Activated T-helper 1 cell treated with anti-CD3 and anti-CD28 coated beads, Interleukin-2, amount 50 U/mL, for 16 hours (primary cell): ENCODE measurements around the gene DSCAML1.

Experiments used
- DNase-seq, 2 donors: peaks; one replicate each; pipeline ENCODE4 v3.0.0-alpha.2; 2020; ENCODE audit warnings: low read depth in 1 of 2, low spot score in 1 of 2

The DSCAML1 gene

GRCh38 chr11:117701781-117702180 is 95.2 kb downstream of the DSCAML1 start:
- no peak for DNase-seq

DNA sequence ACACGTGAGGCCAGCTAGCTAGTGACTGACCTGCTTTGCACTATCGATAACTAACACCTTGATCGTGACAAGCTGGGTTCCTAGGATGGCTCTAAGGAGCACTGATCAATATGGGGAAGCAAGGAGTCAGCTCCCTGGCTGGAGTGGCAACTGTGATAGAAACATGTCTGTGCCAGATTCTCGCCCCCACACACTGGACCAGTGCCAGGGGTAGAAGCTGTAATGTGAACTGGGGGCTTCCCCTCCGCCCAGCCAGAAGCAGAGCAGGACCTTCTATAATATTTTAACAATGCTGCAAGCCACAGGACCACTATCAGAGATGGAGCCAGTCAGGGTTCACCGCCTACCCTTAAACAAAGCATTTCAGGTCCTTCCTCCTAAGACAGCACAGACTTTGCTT is 96.5 kb downstream of the DSCAML1 start:
- DNase-seq, result no peak

GRCh38 chr11:117697319-117697718 is 99.7 kb downstream of the DSCAML1 start:
- no peak for DNase-seq

GRCh38 chr11:117696540-117696939 is 100.5 kb downstream of the DSCAML1 start:
- no peak for DNase-seq

DNA sequence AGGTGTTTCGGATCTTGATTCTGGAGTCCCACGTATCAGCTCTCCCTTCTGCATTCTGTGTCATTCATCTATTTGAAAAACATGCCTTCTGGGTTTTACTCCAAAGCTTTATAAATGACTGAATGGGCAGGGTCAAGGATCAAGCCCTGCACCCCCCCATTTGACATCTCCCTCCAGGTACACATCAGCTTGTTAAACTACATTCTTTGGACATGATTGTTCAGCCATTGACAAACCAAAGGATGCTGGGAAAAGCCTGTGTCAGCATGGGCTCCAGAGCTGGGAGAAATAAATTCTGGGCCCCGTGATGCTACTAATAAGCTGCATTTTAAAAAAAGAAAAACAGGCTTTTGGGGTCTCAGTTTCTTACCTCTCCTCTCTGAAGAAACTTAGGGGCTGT is 103.7 kb downstream of the DSCAML1 start:
- DNase-seq, result no peak

DNA sequence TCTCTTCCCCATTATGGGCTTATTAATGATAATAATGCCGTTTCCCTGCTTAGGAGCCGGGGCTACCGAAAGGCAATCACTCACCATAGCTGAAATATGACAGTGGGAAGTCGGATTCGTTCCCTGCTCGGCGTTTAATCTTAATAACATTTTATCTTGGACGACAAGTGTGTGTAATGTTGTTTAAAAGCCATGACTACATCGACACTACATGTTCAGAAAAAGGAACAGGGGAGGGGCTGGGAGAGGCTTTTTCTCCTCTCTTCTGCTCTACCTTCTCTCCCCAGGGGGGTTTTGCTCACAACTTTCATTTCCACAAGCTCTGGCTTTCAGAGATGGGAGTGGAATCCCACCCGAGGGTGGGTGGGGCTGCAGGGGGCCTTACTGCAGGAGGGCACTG is 105.5 kb downstream of the DSCAML1 start:
- no peak for DNase-seq

DNA sequence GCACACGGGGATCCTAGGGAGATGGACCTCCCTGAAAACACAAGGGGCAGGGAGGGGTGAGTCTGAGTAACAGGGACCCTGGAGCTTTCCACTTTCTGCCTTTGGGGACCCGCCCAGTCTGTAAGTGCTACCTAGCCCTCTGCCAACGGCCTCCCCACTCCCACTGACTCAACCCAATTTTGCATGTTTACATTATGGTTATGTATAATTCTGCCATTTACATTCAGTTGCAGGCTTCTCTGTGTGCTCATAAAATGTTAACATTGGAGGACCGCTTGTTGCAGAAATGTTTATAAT is 105.8 kb downstream of the DSCAML1 start:
- DNase-seq, result no peak

DNA sequence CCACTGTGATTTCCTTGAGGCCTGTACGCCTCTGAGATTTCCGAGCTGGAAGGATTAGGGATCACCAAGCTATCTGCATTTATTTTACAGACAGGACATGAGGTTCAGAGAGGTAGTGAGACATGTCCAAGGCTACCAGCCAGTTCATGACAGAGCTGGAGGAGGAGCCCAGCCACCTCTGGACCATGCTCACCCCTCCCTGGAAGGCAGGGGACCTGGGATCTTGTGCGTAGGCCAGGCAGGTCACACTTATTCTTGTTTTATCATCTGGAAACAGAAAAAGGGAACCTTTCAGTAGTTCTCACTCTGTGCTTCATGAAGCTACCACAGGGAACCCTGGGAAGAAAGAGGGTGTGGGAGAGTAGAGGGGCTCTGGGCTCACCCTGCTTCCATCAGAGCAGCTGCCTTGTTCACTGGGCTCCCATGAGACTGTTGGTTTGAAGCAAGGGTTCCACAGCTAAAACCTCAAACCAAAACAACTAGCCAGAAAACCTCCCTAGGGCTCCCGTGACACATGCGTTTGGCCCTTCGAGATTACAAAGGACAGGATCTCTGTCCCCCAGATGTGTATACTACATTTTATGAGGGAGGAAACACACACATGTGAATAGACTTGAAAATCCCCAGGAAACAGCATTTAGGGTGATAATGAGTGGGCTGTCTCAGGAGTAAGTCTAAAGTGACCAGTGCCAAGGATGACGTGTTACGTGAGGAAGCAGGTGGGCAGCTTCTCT is 106.4 kb downstream of the DSCAML1 start:
- no peak for DNase-seq

DNA sequence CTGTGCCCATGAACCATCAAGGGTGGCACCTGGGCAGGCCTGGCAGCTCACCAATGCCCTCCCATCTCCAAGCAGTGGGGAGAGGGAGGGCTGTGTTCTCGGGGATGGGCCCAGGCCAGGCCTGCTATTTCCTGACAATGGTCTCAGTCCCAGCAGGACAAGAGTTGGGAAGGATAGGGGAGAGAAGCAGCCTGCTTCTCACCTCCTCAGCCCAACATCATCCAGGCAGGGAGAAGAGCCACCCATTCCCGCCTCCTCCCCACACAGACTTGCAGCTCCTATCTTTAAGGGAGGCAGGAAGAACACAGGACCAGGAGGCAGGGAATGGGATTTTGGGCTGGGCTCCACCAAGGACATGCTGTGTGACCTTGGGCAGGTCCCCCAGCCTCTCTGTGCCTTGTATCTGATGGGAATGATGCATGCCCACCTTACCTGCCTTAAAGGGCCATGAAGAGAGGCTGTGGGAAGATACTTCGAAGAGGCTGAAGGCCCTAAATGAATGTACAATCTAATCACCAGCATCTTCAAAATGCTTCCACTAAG is 108.7 kb downstream of the DSCAML1 start:
- DNase-seq, result no peak

DNA sequence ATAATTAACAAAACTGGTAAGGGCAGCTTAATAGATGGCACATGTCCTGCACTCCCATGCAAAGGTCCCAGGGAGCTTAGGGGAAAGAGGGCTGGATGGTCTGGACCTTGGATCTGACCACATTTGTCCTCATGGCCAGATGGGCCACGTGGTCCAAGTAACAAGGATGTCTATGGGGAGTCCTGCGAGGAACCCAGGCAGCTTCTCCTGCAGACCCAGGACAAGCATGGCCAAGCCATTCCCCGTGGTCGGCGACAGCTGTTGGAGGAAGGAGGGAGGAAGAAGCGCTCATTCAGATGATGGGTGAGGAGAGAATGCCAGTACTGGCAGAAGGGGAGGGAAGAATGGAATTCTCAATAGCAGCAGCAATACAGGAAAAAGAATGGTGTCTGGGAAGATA is 109.2 kb downstream of the DSCAML1 start:
- DNase-seq, result no peak

- DNase-seq, result no peak
Observed at GRCh38 chr11:117686711-117687110, 110.3 kb downstream of the DSCAML1 start.

- DNase-seq, result no peak
Observed at GRCh38 chr11:117685566-117685965, 111.5 kb downstream of the DSCAML1 start.

GRCh38 chr11:117684731-117685130 is 112.3 kb downstream of the DSCAML1 start:
- no peak for DNase-seq

GRCh38 chr11:117684111-117684510 is 112.9 kb downstream of the DSCAML1 start:
- no peak for DNase-seq

- no peak for DNase-seq
Observed at GRCh38 chr11:117681438-117681837, 115.6 kb downstream of the DSCAML1 start.

DNA sequence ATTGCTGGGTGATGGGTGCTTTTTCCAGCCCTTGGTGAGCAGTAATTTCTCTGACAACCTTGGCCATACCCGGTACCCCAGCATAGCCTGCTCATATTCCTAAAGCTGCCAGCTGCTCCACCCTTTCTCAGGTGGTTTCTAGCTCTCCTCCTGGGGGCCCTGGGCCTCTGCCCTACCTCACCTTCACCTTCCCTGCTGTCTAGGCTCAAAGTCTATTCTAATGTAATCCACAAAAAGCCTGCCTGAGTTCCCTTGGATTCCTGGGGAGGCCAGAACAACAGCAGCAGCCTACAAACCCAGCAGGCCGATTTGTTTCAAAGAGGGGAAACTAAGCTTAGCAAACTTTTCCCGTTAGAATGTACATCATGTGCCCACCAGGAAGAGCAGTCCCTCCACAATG is 117.6 kb downstream of the DSCAML1 start:
- no peak for DNase-seq

DNA sequence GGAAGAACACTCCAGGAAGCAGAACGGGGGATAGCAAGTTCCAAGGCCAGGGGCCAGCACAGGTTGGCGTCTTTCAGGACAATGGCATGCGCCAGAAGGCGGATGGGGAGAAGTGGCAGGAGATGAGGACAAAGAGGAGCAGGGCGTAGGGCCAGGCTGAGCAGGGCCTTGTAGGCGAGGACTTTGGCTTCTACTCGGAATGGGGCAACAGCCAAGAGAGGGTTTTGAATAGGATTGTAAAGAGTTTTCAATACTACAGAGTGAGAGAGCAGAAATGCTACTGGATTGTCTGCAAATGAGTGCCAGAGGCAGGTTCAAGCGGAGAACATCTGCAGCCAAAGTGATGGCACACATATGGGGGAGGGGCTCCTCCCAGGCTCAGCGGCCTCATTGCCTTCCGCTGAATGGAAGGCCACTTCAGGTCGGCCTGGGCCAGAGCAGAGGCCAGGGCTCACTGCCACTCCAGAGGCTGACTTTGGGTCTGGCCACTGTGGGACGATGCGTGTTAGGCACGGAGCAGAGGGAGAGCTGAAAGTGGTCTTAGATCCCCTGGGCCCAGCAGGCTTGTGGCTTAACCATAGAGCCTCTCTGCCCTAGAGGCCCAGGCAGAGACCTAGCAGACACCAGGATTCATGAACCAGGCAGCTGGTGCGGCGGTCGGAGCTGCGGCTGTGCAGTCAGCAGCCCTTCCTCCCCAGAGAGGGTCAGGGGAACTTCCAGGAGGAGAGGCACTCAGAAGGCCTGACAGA is 118.2 kb downstream of the DSCAML1 start:
- DNase-seq, result no peak

GRCh38 chr11:117677729-117678310 is 119.2 kb downstream of the DSCAML1 start:
- no peak for DNase-seq

GRCh38 chr11:117676501-117676900 is 120.5 kb downstream of the DSCAML1 start:
- DNase-seq, result no peak

DNA sequence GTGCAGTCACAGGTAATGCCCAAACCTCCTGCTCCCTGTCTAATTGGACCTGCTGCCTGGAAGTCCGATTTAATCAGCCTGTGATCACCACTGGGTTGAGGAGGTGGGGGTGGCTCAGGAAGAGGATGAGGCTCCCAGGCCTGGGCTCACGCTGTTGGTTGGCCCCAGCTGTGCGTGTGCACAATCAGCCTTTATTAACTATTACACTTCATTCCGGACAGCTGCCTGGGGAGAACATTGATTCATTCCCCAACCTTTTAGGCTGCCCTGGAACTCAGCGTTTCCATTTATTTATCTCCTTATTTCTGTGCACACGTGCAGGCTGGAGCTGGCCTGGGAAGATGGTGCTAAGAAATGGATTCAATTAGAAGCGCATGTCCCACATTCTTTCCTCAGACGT is 123.4 kb downstream of the DSCAML1 start:
- no peak for DNase-seq

DNA sequence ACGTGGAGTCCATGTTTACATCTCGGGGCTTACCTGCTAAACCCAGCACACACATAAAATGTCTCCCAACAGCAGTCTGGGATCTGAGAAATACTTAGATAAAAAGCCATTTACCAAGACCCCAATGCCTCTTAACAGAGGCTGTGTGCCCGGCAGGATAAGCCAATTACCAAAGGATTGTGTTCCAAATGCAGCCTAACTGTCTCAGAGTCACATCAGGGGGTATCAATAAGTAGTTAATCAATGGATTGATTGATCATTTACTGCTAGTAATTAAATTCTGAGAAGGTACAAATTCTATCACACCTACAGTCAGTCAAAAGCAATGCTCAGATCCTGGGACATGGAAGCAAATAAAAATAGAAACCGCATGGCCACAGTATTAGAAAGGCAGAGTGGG is 125.6 kb downstream of the DSCAML1 start:
- DNase-seq, result no peak

DNA sequence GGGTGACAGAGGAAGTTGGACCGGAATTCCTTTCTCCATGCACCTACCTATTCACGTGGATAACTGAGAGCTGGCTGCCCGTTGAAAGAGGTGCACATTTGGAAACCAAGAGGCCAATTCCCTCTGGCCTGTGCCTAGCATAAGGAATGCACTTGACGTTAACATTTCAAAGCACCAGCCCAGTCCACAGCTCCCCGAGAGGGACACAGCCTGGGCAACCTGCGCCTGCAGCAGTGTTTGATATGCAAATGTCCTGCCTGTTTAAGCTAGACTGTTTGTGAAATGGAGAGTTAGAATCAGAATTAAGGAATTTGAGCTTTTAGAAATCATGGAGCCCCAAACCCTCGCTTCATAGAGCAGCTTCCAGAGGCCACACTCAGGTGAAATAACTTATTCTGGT is 126.1 kb downstream of the DSCAML1 start:
- no peak for DNase-seq
